HepG2 (cell line): Measurements from ENCODE around the gene COX18. TPM values are rescaled to one million over a fixed set of nuclear protein-coding genes. Genes with fewer than 3 reads are reported as not detected.

ENCODE experiments used
- ATAC-seq: fragments of 200-7000 bp; cut with Tn5 transposase; 3 replicates; pipeline ENCODE4 v1.9.1; 2020; ENCODE audit warnings: mild to moderate bottlenecking, moderate library complexity
- BruUV-seq: library from RNA; stranded (reverse); fragments of 400-500 nt; replicated peaks from 2 replicates; lab custom pipeline; 2021; lab: Mats Ljungman, UMichigan
- CTCF ChIA-PET: fragments of 300-600 bp; formaldehyde crosslinking; extraction: SDS; loops from one replicate; lab custom pipeline; 2021; ENCODE audit warnings: low total read pairs, inconsistent platforms, low intra/inter-chr PET ratio; lab: Yijun Ruan, JAX
- POLR2A ChIA-PET: fragments of 350-600 bp; sonication (Branson Sonifier 250); formaldehyde crosslinking; loops from one replicate; lab custom pipeline; 2020; ENCODE audit warnings: antibody characterized with exemption, inconsistent platforms; lab: Yijun Ruan, JAX
- DNase-seq: peaks from one replicate; pipeline ENCODE4 v3.0.0-alpha.2; 2015; ENCODE audit warnings: low spot score
- FAIRE-seq: peaks from 3 replicates; lab custom pipeline; 2011; peaks lifted over from hg19 to GRCh38; lab: Jason Lieb, UNC
- H2AFZ ChIP-seq: one replicate; pipeline ENCODE4 v1.6.1; 2011; ENCODE audit warnings: low read length, inconsistent platforms
- H3K27ac ChIP-seq: fragments of 300-600 bp; 3 replicates; pipeline ENCODE4 v1.8.0; 2011; ENCODE audit warnings: mixed run types, mild to moderate bottlenecking, mixed read lengths, low read length, inconsistent platforms; ENCODE audit not compliant: insufficient read depth; ENCODE audit errors: extremely low read length
- H3K27me3 ChIP-seq, 2 experiments: fragments of 200-600 bp in 1 of 2; 2 replicates in 1 of 2; 3 replicates in 1 of 2; pipeline versions ENCODE4 v1.6.0 to v1.8.0; 2011; ENCODE audit warnings: low read length in 2 of 2, mild to moderate bottlenecking in 2 of 2, moderate library complexity in 2 of 2, inconsistent platforms in 1 of 2; ENCODE audit not compliant: insufficient read depth in 2 of 2, control insufficient read depth in 1 of 2
- H3K36me3 ChIP-seq, 2 experiments: fragments of 200-600 bp in 1 of 2; replicated peaks in 1 of 2; 2 replicates in 1 of 2; 3 replicates in 1 of 2; pipeline versions ENCODE4 v1.5.1 to v1.8.0; 2011; ENCODE audit warnings: low read length in 2 of 2, inconsistent platforms in 1 of 2; ENCODE audit not compliant: insufficient read depth in 2 of 2, control insufficient read depth in 1 of 2
- H3K4me1 ChIP-seq: 2 replicates; pipeline ENCODE4 v1.5.1; 2012; ENCODE audit warnings: low read length, inconsistent platforms; ENCODE audit not compliant: insufficient read depth
- H3K4me2 ChIP-seq: 2 replicates; pipeline ENCODE4 v1.6.0; 2011; ENCODE audit warnings: low read depth, low read length, inconsistent platforms
- H3K4me3 ChIP-seq, 3 experiments: fragments of 200-600 bp in 1 of 3; sonication (generic), shearing (Covaris generic) in 1 of 3; replicated peaks in 1 of 3; 2 replicates each; pipeline ENCODE4 v1.5.1; 2011 to 2016; ENCODE audit warnings: low read length in 3 of 3, inconsistent platforms in 2 of 3, low read depth in 2 of 3, mild to moderate bottlenecking in 2 of 3, control low read depth in 1 of 3, mixed read lengths in 1 of 3; ENCODE audit not compliant: insufficient read depth in 1 of 3
- H3K79me2 ChIP-seq: one replicate; pipeline ENCODE4 v1.6.1; 2011; ENCODE audit warnings: low read length, inconsistent platforms; ENCODE audit not compliant: insufficient read depth
- H3K9ac ChIP-seq: 2 replicates; pipeline ENCODE4 v1.6.0; 2011; ENCODE audit warnings: mild to moderate bottlenecking, low read depth, low read length, inconsistent platforms; ENCODE audit not compliant: insufficient read depth
- H3K9me3 ChIP-seq: 2 replicates; pipeline ENCODE4 v1.5.1; 2012; ENCODE audit warnings: mild to moderate bottlenecking, low read length
- H4K20me1 ChIP-seq: 2 replicates; pipeline ENCODE4 v1.6.0; 2011; ENCODE audit warnings: inconsistent platforms, mild to moderate bottlenecking, low read length, moderate library complexity; ENCODE audit not compliant: insufficient read depth
- ATM ChIP-seq: fragments of 450-650 bp; IDR thresholded peaks from 2 replicates; pipeline ENCODE4 v1.7.1; 2017; ENCODE audit warnings: mild to moderate bottlenecking, borderline replicate concordance
- CHD2 ChIP-seq: IDR thresholded peaks from 2 replicates; pipeline ENCODE4 v1.6.1; 2011; ENCODE audit warnings: low read depth, low read length, improper control_type of control experiment
- HNF1A ChIP-seq, 2 experiments: sonication (generic) in 1 of 2; formaldehyde crosslinking in 1 of 2; IDR thresholded peaks; 2 replicates each; pipeline versions ENCODE4 v1.4.0 to v1.6.1; 2016 to 2020; ENCODE audit warnings: borderline replicate concordance in 1 of 2, low read depth in 1 of 2, mild to moderate bottlenecking in 1 of 2, missing genetic modification reagents in 1 of 2
- KMT2A ChIP-seq: sonication (generic); formaldehyde crosslinking; IDR thresholded peaks from 2 replicates; pipeline ENCODE4 v1.4.0; 2020; ENCODE audit warnings: missing genetic modification reagents
- NRL ChIP-seq: sonication (generic); formaldehyde crosslinking; IDR thresholded peaks from 2 replicates; pipeline ENCODE4 v1.5.0; 2020; ENCODE audit warnings: missing genetic modification reagents, mild to moderate bottlenecking, moderate library complexity, borderline replicate concordance
- RARA ChIP-seq: IDR thresholded peaks from 2 replicates; pipeline ENCODE4 v1.6.1; 2016; ENCODE audit warnings: missing genetic modification reagents, missing compliant biosample characterization
- SP140L ChIP-seq: sonication (generic); formaldehyde crosslinking; IDR thresholded peaks from 2 replicates; pipeline ENCODE4 v1.4.0; 2020; ENCODE audit warnings: missing genetic modification reagents, borderline replicate concordance
- ZBED4 ChIP-seq: sonication (generic); formaldehyde crosslinking; IDR thresholded peaks from 2 replicates; pipeline ENCODE4 v1.4.0; 2020; ENCODE audit warnings: missing genetic modification reagents, borderline replicate concordance
- ZBTB44 ChIP-seq: sonication (generic); formaldehyde crosslinking; IDR thresholded peaks from 2 replicates; pipeline ENCODE4 v1.4.0; 2020; ENCODE audit warnings: missing genetic modification reagents
- ZC3H4 ChIP-seq: sonication (generic); formaldehyde crosslinking; IDR thresholded peaks from 2 replicates; pipeline ENCODE4 v1.4.0; 2020; ENCODE audit warnings: missing genetic modification reagents, borderline replicate concordance
- ZNF17 ChIP-seq: sonication (generic); formaldehyde crosslinking; IDR thresholded peaks from 2 replicates; pipeline ENCODE4 v1.5.0; 2020; ENCODE audit warnings: mild to moderate bottlenecking, missing genetic modification reagents
- ZNF3 ChIP-seq: IDR thresholded peaks from 2 replicates; pipeline ENCODE4 v1.7.0; 2017; ENCODE audit warnings: inconsistent platforms
- ZNF800 ChIP-seq: sonication (generic); formaldehyde crosslinking; IDR thresholded peaks from 2 replicates; pipeline ENCODE4 v1.4.0; 2020; ENCODE audit warnings: missing genetic modification reagents
- WGBS: methylation state at CpG from one replicate; pipeline ENCODE4 v1.1.6; 2017; ENCODE audit warnings: low lambda C conversion rate; 5-methylcytosine and 5-hydroxymethylcytosine counted together
- in situ Hi-C: cut with HindIII; loops from 2 replicates; pipeline ENCODE4 v1.10.0; 2017; ENCODE audit warnings: low pct_unique_long_range_greater_than_20kb; ENCODE audit not compliant: extremely low pct_ligation_motif_present
- intact Hi-C: fragments of 100-400 bp; cut with micrococcal nuclease; formaldehyde crosslinking; loops from one replicate; pipeline ENCODE4 v1.10.0; 2022; ENCODE audit not compliant: unreplicated experiment
- polyA plus RNA-seq, 8 experiments: library from polyadenylated mRNA; depleted of rRNA in 3 of 8; stranded (reverse) in 7 of 8; unstranded in 1 of 8; fragments of >200 nt; fragmentation: Illumina TruSeq in 4 of 8; extraction: Trizol in 4 of 8; gene quantifications; 2 replicates each; pipeline versions ENCODE4 v1.2.1 to v1.2.3, GENCODE V29; 2011 to 2016; ENCODE audit warnings: low read depth in 4 of 8, missing spikeins in 1 of 8, mixed read lengths in 1 of 8; ENCODE audit not compliant: insufficient read depth in 1 of 8
- total RNA-seq, 5 experiments: library from RNA; depleted of rRNA; stranded (reverse); fragments of >200 nt; fragmentation: Illumina TruSeq; extraction: Trizol; gene quantifications; 2 replicates each; pipeline ENCODE4 v1.2.3, GENCODE V29; 2016; ENCODE audit warnings: low read depth in 1 of 5

Gene COX18
- total and polyA plus RNA-seq, 2 of the 13 experiments (the other 11 are each of a cell fraction or from before 2014, with no cell fraction given), result 8.7 to 21.3 TPM

GRCh38 chr4:73080789-73081188 is 11.3 kb upstream of the COX18 start:
- no peak overlapping the region for H3K9ac ChIP-seq
- DNase-seq (no peak), ATAC-seq (no peak), FAIRE-seq (no peak)
- 0 out of 2 replicates have a peak, but pooled peaks cover under 1% of the 10 kb centered on the region for H3K4me1 ChIP-seq
- intact Hi-C loops, result no loop called here
- in situ Hi-C loops, result no loop called here
- no peak overlapping the region for H2AFZ ChIP-seq
- no peaks in the 10 kb centered on the region for H3K9me3 ChIP-seq
- CTCF ChIA-PET, result no interaction called here
- WGBS, result 98% methylated on average over 3 of the region's 3 CpGs
- no TSS peak for BruUV-seq
- no peak overlapping the region for H3K4me3 ChIP-seq
- H3K27ac ChIP-seq, result no peak overlapping the region
- no peaks in the 10 kb centered on the region for H3K27me3 ChIP-seq
- POLR2A ChIA-PET, result no interaction called here
- no peaks in the 10 kb centered on the region for H4K20me1 ChIP-seq
- peaks cover 20 to 71% of the 10 kb centered on the region in 2 experiments for H3K36me3 ChIP-seq
- no peak overlapping the region for H3K4me2 ChIP-seq
- peaks cover 5% of the 10 kb centered on the region for H3K79me2 ChIP-seq
- TF ChIP-seq ZNF17 (CRISPR knock-in tag), result no peak
- no peak for TF ChIP-seq RARA (CRISPR knock-in tag)
- TF ChIP-seq NRL (CRISPR knock-in tag), result no peak
- no peak for TF ChIP-seq ATM
- no peak for TF ChIP-seq ZNF3 (CRISPR knock-in tag)
- TF ChIP-seq ZC3H4 (CRISPR knock-in tag), result no peak
- TF ChIP-seq SP140L, result no peak
- TF ChIP-seq ZNF800 (CRISPR knock-in tag), result no peak
- no peak for TF ChIP-seq KMT2A (CRISPR knock-in tag)
- no peak for TF ChIP-seq ZBED4 (CRISPR knock-in tag)
- no peak for TF ChIP-seq CHD2
- no peak for TF ChIP-seq ZBTB44 (CRISPR knock-in tag)
- TF ChIP-seq HNF1A (IDR thresholded peaks at IDR 0.05; ENCODE audit: low read depth), result no peak
- TF ChIP-seq HNF1A (CRISPR knock-in tag; IDR thresholded peaks at IDR 0.05; ENCODE audit: borderline replicate concordance), result no peak
